Measurements from ENCODE around the gene PEX7. TPM values are rescaled to one million over a fixed set of nuclear protein-coding genes. Genes with fewer than 3 reads are reported as not detected.

PEX7 gene
- polyA plus RNA-seq, 3 donors: 3.0 to 6.1 (median 3.9) TPM

GRCh38 chr6:136932599-136932998 is 110.2 kb downstream of the PEX7 start:
- no peaks in the 10 kb centered on the region for H4K20me1 ChIP-seq (ENCODE audit: insufficient read depth, low read length)
- H3K4me1 ChIP-seq (ENCODE audit: control insufficient read depth in 1 of 2, insufficient read depth in 2 of 2, low read length in 2 of 2): no peaks in the 10 kb centered on the region
- H3K36me3 ChIP-seq (replicated peaks in 1 of 2; ENCODE audit: control insufficient read depth in 1 of 2, insufficient read depth in 2 of 2, low read length in 2 of 2): no peaks in the 10 kb centered on the region
- H3K27ac Mint-ChIP-seq: no peak overlapping the region
- no peak overlapping the region for H3K4me3 ChIP-seq (replicated peaks in 1 of 3; ENCODE audit: low read depth in 2 of 3, low read length in 3 of 3)
- no peak overlapping the region for H3K9ac ChIP-seq (ENCODE audit: insufficient read depth, low read length, poor library complexity, severe bottlenecking)
- no peaks in the 10 kb centered on the region for H3K9me3 Mint-ChIP-seq
- H3K4me2 ChIP-seq (replicated peaks; ENCODE audit: extremely low read depth, low read length, poor library complexity, severe bottlenecking): no peak overlapping the region
- intact Hi-C loops (cut with micrococcal nuclease): no loop called here
- no peaks in the 10 kb centered on the region for H3K9me3 ChIP-seq (replicated peaks in 1 of 2; ENCODE audit: control insufficient read depth in 1 of 2, insufficient read depth in 1 of 2, low read length in 2 of 2)
- no peaks in the 10 kb centered on the region for H3K4me1 Mint-ChIP-seq
- H3K4me3 Mint-ChIP-seq: no peak overlapping the region
- DNase-seq: no peak
- no peaks in the 10 kb centered on the region for H3K79me2 ChIP-seq (ENCODE audit: insufficient read depth, low read length)
- no peak overlapping the region for H3K27ac ChIP-seq (ENCODE audit: low read depth in 1 of 2, low read length in 2 of 2)
- no peak for TF ChIP-seq CTCF (IDR thresholded peaks at IDR 0.05)
- peaks cover 9 to 21% of the 10 kb centered on the region in 2 donors for H3K27me3 ChIP-seq (ENCODE audit: control insufficient read depth in 2 of 2, insufficient read depth in 2 of 2, low read length in 2 of 2)
- no peaks in the 10 kb centered on the region for H3K36me3 Mint-ChIP-seq
- no peak overlapping the region for H2AFZ ChIP-seq (ENCODE audit: insufficient read depth, low read depth, low read length, poor library complexity, severe bottlenecking)
- peaks cover 7 to 45% (median 23%) of the 10 kb centered on the region in 3 donors for H3K27me3 Mint-ChIP-seq (ENCODE audit: low read depth in 3 of 3)
- WGBS (ENCODE audit: insufficient coverage): no CpG with 5 or more reads among the region's 2 CpGs

- no peak overlapping the region for H2AFZ ChIP-seq (ENCODE audit: insufficient read depth, low read depth, low read length, poor library complexity, severe bottlenecking)
- intact Hi-C loops (cut with micrococcal nuclease): no loop called here
- H3K79me2 ChIP-seq (ENCODE audit: insufficient read depth, low read length): no peaks in the 10 kb centered on the region
- Mint-ChIP-seq H3K27me3 (ENCODE audit: low read depth in 3 of 3) (no peaks in the 10 kb centered on the region), H3K4me3 (no peak overlapping the region), H3K27ac (no peak overlapping the region), H3K9me3 (peaks cover 0 to 8% (median 6%) of the 10 kb centered on the region in 7 donors), H3K4me1 (no peaks in the 10 kb centered on the region), H3K36me3 (no peaks in the 10 kb centered on the region)
- peaks cover 0 to 3% of the 10 kb centered on the region in 2 donors for H3K9me3 ChIP-seq (replicated peaks in 1 of 2; ENCODE audit: control insufficient read depth in 1 of 2, insufficient read depth in 1 of 2, low read length in 2 of 2)
- 100% methylated on average over 1 of the region's 1 CpG for WGBS (ENCODE audit: insufficient coverage)
- DNase-seq: no peak
- TF ChIP-seq CTCF (IDR thresholded peaks at IDR 0.05): no peak
- no peaks in the 10 kb centered on the region for H4K20me1 ChIP-seq (ENCODE audit: insufficient read depth, low read length)
- no peaks in the 10 kb centered on the region for H3K36me3 ChIP-seq (replicated peaks in 1 of 2; ENCODE audit: control insufficient read depth in 1 of 2, insufficient read depth in 2 of 2, low read length in 2 of 2)
- H3K27ac ChIP-seq (ENCODE audit: low read depth in 1 of 2, low read length in 2 of 2): no peak overlapping the region
- no peak overlapping the region for H3K9ac ChIP-seq (ENCODE audit: insufficient read depth, low read length, poor library complexity, severe bottlenecking)
- no peaks in the 10 kb centered on the region for H3K4me1 ChIP-seq (ENCODE audit: control insufficient read depth in 1 of 2, insufficient read depth in 2 of 2, low read length in 2 of 2)
- H3K4me3 ChIP-seq (replicated peaks in 1 of 3; ENCODE audit: low read depth in 2 of 3, low read length in 3 of 3): no peak overlapping the region
- peaks cover 0 to 5% of the 10 kb centered on the region in 2 donors for H3K27me3 ChIP-seq (ENCODE audit: control insufficient read depth in 2 of 2, insufficient read depth in 2 of 2, low read length in 2 of 2)
- no peak overlapping the region for H3K4me2 ChIP-seq (replicated peaks; ENCODE audit: extremely low read depth, low read length, poor library complexity, severe bottlenecking)
These were observed 122.7 kb downstream of the PEX7 start for GRCh38 chr6:136945072-136945471.
